BLaER1 (cell line): ENCODE data around the gene SLC35B1.
A peak's percentile ranks its signal among the peaks of the same experiment; 100 is the strongest.

Source experiments
- H3K27ac ChIP-seq: shearing (Covaris generic); formaldehyde crosslinking; 2 replicates; pipeline ENCODE4 v1.8.1; 2022
- H3K27me3 ChIP-seq: shearing (Covaris generic); formaldehyde crosslinking; 2 replicates; pipeline ENCODE4 v1.8.1; 2022
- H3K36me3 ChIP-seq: shearing (Covaris generic); formaldehyde crosslinking; 2 replicates; pipeline ENCODE4 v1.8.1; 2022
- H3K4me1 ChIP-seq: shearing (Covaris generic); formaldehyde crosslinking; 2 replicates; pipeline ENCODE4 v1.8.1; 2022
- H3K4me2 ChIP-seq: shearing (Covaris generic); formaldehyde crosslinking; 2 replicates; pipeline ENCODE4 v1.8.1; 2022
- H3K4me3 ChIP-seq: shearing (Covaris generic); formaldehyde crosslinking; 2 replicates; pipeline ENCODE4 v1.8.1; 2022
- H3K9ac ChIP-seq: shearing (Covaris generic); formaldehyde crosslinking; 2 replicates; pipeline ENCODE4 v1.8.1; 2022
- H3K9me3 ChIP-seq: shearing (Covaris generic); formaldehyde crosslinking; 2 replicates; pipeline ENCODE4 v1.8.1; 2022
- H4K20me1 ChIP-seq: shearing (Covaris generic); formaldehyde crosslinking; 2 replicates; pipeline ENCODE4 v1.8.1; 2022
- Cebpa-rat ChIP-seq: shearing (Covaris generic); IDR thresholded peaks from 2 replicates; pipeline ENCODE4 v1.8.1; 2022

SLC35B1 gene

GRCh38 chr17:49738456-49739163, 30.8 kb upstream of the SLC35B1 start:
- Histone ChIP-seq H3K9me3 (no peaks in the 10 kb centered on the region), H3K27me3 (no peaks in the 10 kb centered on the region), H3K9ac (peak overlapping the region; percentile 80), H3K4me3 (peak overlapping the region; percentile 64), H3K4me1 (peaks cover 85% of the 10 kb centered on the region), H3K27ac (peak overlapping the region; percentile 93), H3K36me3 (peaks cover 27% of the 10 kb centered on the region), H4K20me1 (no peaks in the 10 kb centered on the region), H3K4me2 (peak overlapping the region; percentile 94)
- no peak for TF ChIP-seq Cebpa-rat

- H3K36me3 ChIP-seq: peaks cover 61% of the 10 kb centered on the region
- peaks cover 70% of the 10 kb centered on the region for H3K4me1 ChIP-seq
- no peak overlapping the region for H3K27ac ChIP-seq
- no peak overlapping the region for H3K4me3 ChIP-seq
- no peaks in the 10 kb centered on the region for H3K27me3 ChIP-seq
- H4K20me1 ChIP-seq: peaks cover 10% of the 10 kb centered on the region; the same call in 1 of the 2 replicates
- H3K9me3 ChIP-seq: no peaks in the 10 kb centered on the region
- no peak overlapping the region for H3K4me2 ChIP-seq
- H3K9ac ChIP-seq: no peak overlapping the region
- no peak for TF ChIP-seq Cebpa-rat
Observed at GRCh38 chr17:49734515-49735490, 27.0 kb upstream of the SLC35B1 start.

GRCh38 chr17:49731435-49731831, 23.7 kb upstream of the SLC35B1 start:
- H3K9me3 ChIP-seq: peaks cover 7% of the 10 kb centered on the region; the same call in 1 of the 2 replicates
- H3K4me2 ChIP-seq: no peak overlapping the region
- no peak for TF ChIP-seq Cebpa-rat
- peaks cover 86% of the 10 kb centered on the region for H3K36me3 ChIP-seq
- peaks cover 33% of the 10 kb centered on the region for H4K20me1 ChIP-seq
- no peak overlapping the region for H3K9ac ChIP-seq
- no peaks in the 10 kb centered on the region for H3K27me3 ChIP-seq
- H3K27ac ChIP-seq: no peak overlapping the region
- no peak overlapping the region for H3K4me3 ChIP-seq
- H3K4me1 ChIP-seq: peaks cover 62% of the 10 kb centered on the region

GRCh38 chr17:49730785-49731434, 23.1 kb upstream of the SLC35B1 start:
- TF ChIP-seq Cebpa-rat: no peak
- Histone ChIP-seq H3K9me3 (peaks cover 12% of the 10 kb centered on the region), H3K4me2 (no peak overlapping the region), H3K27ac (no peak overlapping the region), H4K20me1 (peaks cover 33% of the 10 kb centered on the region), H3K4me3 (no peak overlapping the region), H3K9ac (no peak overlapping the region), H3K4me1 (peaks cover 57% of the 10 kb centered on the region), H3K27me3 (no peaks in the 10 kb centered on the region), H3K36me3 (peaks cover 89% of the 10 kb centered on the region)

GRCh38 chr17:49730078-49730784, 22.5 kb upstream of the SLC35B1 start:
- Histone ChIP-seq H3K36me3 (peaks cover 95% of the 10 kb centered on the region), H3K4me1 (peaks cover 55% of the 10 kb centered on the region), H4K20me1 (peaks cover 33% of the 10 kb centered on the region), H3K9me3 (peaks cover 17% of the 10 kb centered on the region), H3K9ac (no peak overlapping the region), H3K27ac (0 out of 2 replicates have a peak overlapping the region, but pooled peaks have one; percentile 35), H3K4me2 (no peak overlapping the region), H3K27me3 (no peaks in the 10 kb centered on the region), H3K4me3 (no peak overlapping the region)
- TF ChIP-seq Cebpa-rat: no peak

GRCh38 chr17:49729069-49729468, 21.3 kb upstream of the SLC35B1 start:
- TF ChIP-seq Cebpa-rat: no peak
- peaks cover 17% of the 10 kb centered on the region for H3K9me3 ChIP-seq
- H3K4me2 ChIP-seq: peak overlapping the region; percentile 29
- no peak overlapping the region for H3K4me3 ChIP-seq
- peaks cover 87% of the 10 kb centered on the region for H3K36me3 ChIP-seq
- peaks cover 66% of the 10 kb centered on the region for H3K4me1 ChIP-seq
- no peak overlapping the region for H3K9ac ChIP-seq
- H4K20me1 ChIP-seq: peaks cover 33% of the 10 kb centered on the region
- H3K27ac ChIP-seq: peak overlapping the region; percentile 55; the same call in 1 of the 2 replicates
- H3K27me3 ChIP-seq: no peaks in the 10 kb centered on the region

GRCh38 chr17:49728425-49728824, 20.7 kb upstream of the SLC35B1 start:
- H3K9me3 ChIP-seq: peaks cover 17% of the 10 kb centered on the region
- H4K20me1 ChIP-seq: peaks cover 33% of the 10 kb centered on the region
- H3K27ac ChIP-seq: peak overlapping the region; percentile 55
- H3K4me3 ChIP-seq: no peak overlapping the region
- TF ChIP-seq Cebpa-rat: no peak
- peaks cover 66% of the 10 kb centered on the region for H3K4me1 ChIP-seq
- H3K9ac ChIP-seq: no peak overlapping the region
- H3K27me3 ChIP-seq: no peaks in the 10 kb centered on the region
- peak overlapping the region; percentile 29 for H3K4me2 ChIP-seq
- peaks cover 83% of the 10 kb centered on the region for H3K36me3 ChIP-seq

GRCh38 chr17:49727380-49727779, 19.6 kb upstream of the SLC35B1 start:
- no peaks in the 10 kb centered on the region for H3K27me3 ChIP-seq
- H3K27ac ChIP-seq: no peak overlapping the region
- no peak overlapping the region for H3K9ac ChIP-seq
- H3K9me3 ChIP-seq: peaks cover 17% of the 10 kb centered on the region
- no peak overlapping the region for H3K4me3 ChIP-seq
- TF ChIP-seq Cebpa-rat: no peak
- H4K20me1 ChIP-seq: peaks cover 33% of the 10 kb centered on the region
- peaks cover 79% of the 10 kb centered on the region for H3K36me3 ChIP-seq
- H3K4me2 ChIP-seq: no peak overlapping the region
- H3K4me1 ChIP-seq: peaks cover 66% of the 10 kb centered on the region
